HCEC 1CT (cell line): ENCODE measurements around the gene FERMT3.

Experiments
- DNase-seq: peaks from one replicate; pipeline ENCODE4 v3.0.0-alpha.2; 2017

The FERMT3 gene

DNA sequence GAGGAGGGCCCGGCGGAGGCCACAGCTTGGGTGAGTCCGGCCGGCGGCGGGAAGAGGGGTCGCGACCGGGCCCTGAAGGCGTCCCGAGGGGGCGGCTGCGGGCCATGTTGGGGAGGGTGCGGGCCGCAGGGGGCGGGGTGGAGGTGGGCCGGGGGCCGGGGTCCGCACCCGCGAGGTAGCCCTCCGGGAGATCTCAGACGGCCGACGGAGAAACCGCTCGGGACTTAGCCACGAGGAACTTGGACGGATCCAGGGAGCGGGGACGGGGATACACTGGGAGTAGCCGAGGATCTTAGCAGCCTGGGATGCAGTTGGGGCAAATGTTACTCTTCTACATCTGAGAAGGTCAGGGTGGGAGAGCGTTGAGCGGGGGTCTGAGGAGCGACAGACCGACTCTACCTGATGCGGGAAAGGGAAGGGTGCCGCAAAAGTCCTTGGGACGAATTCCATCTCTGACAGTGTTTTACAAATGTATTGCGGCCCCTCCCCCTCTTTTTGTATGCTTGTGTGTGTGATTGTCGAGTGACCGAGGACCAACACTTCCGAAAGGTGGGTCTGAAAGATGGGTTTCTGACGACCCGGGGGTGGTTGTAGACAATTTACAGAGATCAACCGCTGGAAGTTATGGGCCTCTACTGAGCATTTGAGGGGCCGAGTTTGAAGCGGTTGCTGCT is 19.9 kb upstream of the FERMT3 start:
- no peak for DNase-seq

DNA sequence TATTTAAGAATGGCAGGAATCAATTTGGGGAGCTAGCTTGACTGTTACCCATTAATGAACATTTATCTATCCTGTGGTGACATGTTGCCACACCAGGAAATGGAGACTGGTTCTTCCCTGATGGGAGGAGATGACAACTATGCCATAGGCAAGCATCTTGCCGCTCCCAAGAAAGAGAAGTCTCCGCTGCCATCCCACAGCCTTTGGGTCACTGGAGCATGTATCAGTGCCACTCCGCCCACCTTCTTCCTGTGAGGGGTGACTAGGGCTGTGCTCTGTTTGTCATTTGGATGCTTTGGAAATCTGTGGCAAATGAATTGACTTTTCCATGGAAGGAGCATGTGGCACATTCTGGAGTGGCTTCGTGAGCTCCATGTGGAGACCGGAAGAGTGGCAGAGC is 14.1 kb upstream of the FERMT3 start:
- DNase-seq: no peak

DNA sequence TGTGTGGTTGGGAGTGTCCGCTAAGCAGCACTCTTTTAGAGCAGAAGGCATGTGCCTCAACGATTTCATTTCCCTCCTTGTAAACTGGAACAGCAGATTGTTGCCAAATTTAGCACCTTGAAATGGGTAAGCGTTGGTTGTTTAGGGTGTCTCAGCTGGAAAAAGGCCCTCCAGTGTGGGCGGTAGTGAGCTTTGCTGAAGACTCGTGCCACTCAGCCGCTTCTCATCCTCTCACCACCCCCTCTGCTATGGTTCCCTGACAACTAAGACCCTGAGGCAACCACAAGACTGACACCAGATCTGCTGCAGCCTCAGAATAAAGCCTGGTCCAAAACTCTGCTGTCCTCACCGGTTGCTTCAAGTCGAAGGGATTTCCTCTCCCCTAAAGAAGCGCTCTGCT is 9.9 kb upstream of the FERMT3 start:
- DNase-seq: no peak

DNA sequence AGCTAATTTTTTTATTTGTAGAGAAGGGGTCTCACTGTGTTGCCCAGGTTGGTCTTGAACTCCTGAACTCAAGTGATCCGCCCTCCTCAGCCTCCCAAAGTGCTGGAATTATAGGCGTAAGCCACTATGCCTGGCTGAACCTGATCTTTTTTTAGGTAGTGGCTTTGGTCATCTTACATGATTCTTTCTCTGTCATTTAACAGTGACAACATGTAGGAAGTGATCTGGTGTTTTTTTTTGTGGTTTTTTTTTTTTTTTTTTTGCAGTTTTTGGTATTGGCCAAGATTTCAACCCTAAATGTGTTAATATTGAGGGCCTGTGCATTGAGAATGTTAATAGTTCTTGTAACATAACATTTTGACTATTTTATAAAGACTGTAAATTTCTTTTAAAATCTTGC is 8.0 kb upstream of the FERMT3 start:
- no peak for DNase-seq

DNA sequence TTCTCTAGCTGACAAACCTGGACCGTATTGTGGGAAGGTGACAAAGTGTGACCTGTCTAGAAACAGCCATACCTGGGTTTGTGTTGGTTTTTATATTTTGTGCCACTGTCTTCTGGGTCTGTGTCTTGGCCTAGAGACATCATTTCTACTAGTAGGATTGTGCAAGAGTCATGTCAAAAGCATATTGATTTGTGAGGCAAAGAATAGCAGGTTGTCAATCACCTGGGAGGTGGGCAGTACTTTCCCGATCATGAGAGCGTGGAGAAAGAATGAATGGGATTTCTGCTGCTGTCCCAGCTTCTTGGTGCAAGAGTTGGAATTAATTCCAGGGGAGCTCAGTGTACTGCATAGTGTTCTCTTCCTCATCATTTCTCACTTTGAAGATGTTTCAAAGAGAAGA is 5.0 kb upstream of the FERMT3 start:
- no peak for DNase-seq

DNA sequence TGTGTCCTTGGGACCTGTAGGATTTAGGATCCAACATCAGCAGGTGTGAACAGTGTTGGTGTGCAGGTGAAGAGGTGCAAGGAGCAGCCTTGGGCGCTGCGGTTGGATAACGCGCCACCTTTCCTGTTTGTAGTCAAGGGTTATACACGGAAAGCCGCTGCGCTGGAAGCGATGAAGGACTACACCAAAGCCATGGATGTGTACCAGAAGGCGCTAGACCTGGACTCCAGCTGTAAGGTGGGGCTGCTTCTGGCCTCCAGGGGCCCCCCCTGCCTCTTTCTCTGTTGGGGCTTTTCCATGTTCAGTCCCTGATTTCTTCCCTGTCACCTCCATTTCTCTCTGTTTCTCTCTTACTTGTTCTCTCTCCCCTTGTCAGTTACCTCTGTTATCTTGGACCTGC is 3.5 kb upstream of the FERMT3 start:
- DNase-seq: no peak

DNA sequence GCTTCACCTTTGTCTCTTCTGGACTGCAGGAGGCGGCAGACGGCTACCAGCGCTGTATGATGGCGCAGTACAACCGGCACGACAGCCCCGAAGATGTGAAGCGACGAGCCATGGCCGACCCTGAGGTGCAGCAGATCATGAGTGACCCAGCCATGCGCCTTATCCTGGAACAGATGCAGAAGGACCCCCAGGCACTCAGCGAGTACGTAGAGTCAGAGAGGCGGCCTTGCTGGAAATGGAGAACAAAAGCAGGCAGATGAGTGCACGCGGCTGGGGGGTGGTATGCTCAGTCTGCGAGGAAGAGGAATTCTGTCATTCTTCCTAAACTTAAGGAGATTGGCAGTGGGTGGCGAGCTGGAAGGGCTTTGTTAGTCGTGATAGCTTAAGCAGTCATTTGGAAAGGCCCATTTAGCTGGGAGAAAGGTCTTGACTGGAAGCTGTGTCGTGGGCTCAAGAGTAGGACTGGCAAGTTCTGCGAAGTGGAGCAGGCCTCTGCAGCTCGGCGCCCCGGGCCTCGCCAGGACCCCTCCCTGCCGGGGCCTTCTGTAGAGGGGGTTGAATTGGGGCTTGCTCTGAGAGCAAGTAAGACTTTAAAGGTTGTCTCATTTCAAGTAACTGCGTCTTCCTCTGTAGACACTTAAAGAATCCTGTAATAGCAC is 3.0 kb upstream of the FERMT3 start:
- DNase-seq: no peak

DNA sequence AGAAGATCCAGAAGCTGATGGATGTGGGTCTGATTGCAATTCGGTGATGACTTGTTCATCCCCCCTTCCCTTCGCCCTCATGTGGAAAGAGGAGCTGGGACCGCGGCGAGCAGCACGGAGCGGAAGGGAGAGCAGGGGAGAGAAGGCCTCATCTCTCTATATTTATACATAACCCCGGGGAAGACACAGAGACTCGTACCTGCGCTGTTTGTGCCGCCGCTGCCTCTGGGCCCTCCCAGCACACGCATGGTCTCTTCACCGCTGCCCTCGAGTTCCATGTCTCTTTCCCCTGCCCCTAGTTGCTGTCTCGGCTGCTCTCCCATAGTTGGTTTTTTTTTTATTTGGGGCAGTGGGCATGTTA is 2.5 kb upstream of the FERMT3 start:
- DNase-seq: no peak

DNA sequence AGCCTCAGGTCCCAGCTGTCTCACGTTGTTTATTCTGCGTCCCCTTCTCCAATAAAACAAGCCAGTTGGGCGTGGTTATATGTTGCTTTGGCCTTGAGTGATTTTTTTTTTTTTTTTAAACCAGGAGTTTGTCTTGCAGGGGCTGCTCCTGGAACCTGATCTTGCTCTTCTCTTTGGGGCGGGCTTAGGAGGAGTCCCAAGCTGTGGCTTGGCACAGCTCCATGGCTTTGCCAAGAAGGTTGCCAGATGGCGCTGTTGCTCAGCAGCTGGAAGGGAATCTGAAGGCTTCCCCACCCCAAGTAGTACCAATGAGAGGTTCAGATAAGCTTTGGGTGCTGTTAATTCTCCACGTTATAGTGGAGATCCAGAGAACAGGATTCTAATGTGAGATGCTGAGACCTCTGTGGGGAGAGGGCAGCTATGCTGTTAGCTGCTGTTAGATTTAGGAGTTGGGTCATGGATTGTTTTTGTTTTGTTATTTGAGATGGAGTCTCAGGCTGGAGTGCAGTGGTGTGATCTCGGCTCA is 2.0 kb upstream of the FERMT3 start:
- peak; percentile 91 for DNase-seq

DNA sequence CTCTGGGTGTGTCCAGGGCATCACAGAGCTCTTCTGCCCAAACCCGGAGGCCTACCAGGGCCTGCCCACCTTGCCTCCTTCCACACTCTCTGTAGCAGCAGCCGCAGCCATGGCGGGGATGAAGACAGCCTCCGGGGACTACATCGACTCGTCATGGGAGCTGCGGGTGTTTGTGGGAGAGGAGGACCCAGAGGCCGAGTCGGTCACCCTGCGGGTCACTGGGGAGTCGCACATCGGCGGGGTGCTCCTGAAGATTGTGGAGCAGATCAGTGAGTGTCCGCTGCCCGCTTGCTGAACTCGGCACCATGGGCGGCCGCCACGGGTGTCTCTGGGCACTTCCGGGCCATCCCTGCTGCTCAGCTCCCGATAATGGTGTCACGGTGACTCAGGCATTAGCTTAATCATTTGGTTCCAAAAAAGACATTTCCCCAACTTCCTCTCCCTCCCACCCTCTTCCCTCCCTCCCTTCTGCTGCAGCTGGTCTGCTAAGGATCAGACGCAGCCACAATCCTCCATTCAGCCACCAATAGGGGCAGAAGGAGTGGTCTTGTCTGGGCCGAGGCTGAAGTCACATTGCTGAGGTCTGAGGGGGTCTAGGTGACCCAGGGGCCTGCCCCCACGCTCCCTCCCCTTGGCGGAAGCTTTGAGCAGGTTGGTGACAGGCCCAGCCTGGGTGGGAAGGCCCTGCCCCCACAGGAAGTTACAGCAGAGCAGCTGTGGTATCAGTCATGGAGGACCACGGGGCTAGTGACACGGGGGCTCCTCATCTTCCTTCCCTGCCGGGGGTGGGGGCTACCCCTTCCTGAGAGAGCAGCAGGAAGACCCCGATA is 950 bp downstream of the FERMT3 start:
- DNase-seq: peak; percentile 73

DNA sequence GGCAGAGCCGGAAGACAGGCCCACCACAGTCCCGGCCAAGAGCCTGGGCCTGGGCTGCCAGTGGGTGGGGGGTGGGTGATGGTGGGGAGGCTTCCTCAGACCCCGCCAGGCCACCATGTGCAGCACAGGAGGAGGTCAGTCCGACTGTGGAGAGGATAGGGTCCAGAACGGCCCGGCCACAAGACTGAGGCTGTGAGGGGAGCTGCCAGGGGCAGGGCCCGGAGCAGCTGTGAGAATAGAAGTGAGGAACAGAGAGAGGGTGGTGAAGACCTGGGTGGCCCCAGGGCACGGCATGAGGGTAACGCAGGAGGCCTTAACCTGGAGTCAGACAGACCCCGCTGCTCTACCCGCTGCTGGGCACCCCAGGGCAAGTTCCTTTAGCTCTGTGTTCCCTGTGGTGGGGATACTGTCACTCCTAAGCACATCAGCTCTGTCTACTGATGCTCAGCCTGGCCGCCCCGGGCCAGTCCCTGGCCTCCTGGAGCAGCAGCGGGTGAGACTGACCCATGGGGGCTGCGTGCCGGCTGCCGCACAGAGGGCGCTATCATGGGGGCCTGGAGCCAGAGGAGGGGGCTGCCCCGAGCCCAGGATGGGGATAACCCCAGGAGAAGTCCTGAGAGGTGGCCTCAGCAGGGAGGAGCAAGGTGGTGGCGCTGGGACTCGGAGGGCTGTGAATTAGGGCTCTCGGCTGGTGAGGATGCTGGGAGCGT is 1.7 kb downstream of the FERMT3 start:
- no peak for DNase-seq

DNA sequence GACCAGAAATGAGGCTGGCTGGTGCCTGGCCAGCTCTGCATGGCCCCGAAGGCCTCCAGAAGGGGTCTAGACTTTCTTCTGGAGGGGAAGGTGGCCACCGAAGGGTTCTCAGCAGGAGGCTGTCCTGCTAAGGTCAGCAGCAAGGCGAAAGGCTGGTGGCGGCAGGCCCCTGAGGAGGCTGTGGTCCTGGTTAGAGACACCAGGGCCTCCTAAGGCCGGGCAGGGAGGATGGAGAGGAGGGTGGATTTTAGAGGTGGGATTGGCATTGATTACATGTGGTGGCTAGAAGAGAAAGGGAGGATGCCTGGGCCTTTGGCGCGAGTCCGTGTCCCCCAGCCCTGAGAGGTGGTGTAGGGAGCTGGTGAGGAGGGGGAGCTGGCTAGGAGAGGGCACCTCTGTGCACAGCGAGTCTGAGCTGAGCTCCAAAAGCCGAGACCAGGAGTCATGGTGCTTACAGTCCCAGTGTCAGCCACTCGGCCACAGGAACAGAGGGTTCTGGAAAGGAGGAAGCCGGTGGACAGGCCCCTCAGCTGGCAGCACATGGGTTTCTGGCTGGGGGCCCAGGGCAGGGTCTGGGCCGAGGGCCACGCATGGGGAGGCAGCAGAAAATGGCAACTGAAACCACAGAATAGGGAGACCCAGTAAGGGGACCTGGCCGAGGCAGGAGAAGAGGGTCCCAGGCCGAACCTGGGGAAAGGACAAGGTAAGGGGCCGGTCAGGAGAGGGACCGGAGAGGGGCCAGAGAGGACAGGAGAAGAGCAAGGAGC is 2.5 kb downstream of the FERMT3 start:
- no peak for DNase-seq

DNA sequence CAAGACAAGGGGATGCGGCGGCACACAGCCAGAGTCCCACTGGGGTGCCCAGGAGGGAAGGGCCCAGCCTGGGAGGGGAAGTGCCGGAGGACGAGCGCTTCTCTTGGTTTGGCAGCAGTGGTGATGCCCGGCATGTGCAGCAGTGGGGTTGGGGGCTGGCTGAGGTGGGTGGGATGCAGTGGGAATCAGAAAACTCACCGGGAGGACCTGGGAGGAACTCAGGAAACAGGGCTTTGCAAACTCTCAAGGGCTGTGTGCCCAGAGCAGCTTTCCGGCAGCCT is 3.0 kb downstream of the FERMT3 start:
- no peak for DNase-seq

DNA sequence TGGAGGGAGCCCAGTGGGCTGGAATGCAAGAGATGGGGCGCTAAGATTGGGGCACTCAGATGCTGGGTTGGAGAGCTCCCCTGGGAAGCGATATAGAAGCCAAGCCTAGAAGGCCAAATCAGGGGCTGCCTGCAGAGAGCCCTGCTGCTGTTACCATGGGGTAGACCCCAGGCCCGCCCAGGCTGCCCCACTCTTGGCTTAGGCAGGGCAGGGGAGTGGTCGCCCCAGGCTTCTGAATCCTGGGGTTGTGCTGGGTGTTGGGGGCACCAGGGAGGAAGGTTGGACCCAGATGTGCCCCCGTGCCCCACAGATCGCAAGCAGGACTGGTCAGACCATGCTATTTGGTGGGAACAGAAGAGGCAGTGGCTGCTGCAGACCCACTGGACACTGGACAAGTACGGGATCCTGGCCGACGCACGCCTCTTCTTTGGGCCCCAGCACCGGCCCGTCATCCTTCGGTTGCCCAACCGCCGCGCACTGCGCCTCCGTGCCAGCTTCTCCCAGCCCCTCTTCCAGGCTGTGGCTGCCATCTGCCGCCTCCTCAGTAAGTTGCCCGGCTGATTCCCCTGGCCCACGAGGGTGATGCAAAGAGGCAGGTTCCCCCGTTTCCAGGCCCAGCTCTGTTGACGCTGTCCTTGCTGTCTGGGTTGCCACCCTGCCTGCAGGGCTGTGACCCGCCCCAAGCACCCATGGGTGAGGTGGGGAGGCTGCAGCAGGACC is 3.9 kb downstream of the FERMT3 start:
- DNase-seq: no peak

DNA sequence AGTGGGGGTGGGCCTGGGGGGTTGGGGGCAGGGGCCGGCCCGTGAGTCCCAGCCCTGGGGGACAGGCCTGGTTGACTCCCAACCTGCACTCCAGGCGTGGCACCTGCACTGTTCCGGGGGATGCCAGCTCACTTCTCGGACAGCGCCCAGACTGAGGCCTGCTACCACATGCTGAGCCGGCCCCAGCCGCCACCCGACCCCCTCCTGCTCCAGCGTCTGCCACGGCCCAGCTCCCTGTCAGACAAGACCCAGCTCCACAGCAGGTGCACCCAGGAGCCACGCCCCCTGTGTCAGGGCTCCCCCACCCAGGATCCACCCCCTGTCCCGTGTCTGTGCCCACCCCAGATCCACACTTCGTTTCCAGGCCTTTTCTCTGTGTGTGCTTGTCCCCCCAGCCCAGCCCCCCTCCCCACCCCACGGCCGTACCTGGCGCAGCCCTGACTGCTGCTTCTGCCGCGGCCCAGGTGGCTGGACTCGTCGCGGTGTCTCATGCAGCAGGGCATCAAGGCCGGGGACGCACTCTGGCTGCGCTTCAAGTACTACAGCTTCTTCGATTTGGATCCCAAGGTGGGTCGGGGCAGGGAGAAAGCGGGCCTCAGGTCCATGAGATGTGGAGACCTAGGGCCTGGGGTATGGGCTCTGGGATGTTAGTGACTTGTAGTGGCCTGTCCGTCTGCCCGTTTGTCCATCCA is 4.8 kb downstream of the FERMT3 start:
- DNase-seq: no peak

DNA sequence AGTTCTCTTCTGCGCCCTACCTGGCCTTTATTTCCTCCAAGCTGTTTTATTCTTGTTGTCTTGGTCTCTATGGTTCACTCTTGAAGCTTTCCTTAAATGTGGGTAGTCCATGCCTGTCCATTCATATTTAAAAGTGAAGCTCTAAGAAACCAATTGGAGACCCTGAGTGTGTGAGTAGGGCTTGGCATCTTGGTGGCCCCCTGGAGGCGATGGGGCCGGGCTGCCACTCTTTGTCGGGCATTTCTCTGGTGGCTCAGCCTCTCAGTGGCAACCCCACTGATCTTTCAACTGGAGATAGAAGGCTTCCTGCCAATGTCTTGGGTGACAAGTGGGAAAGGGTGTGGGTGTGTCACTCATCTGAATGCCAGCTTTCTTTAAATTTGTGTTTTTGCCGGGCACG is 10.4 kb downstream of the FERMT3 start:
- no peak for DNase-seq

DNA sequence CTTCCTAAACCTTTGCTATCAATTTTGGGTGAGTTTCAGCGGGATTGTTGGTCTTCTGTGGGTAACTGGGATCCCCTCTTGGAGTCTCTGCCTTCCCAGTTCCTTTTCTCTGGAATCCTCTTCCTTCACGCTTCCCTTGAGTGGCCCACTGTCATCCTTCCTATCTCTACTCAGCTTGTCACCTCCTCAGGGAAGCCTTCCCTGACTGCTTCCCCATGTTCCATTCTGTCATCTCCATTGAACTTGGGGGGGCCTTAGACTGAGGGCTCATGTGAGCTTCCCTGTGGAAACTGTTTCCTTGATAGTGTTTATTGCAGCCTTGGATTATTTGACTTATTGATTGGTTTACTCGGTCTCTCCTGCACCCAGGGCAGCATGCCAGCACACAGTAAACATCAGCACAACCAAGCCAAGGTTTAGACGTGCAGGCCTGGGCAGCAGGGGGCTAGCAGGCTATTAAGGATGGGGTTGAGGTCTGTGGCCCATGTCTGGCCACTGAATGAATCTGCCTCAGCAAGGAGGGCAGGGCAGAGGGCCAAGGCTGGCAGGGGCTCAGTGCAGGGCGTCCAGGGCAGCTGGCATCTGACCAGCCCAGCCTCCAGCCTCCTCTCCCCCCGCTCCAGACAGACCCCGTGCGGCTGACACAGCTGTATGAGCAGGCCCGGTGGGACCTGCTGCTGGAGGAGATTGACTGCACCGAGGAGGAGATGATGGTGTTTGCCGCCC is 12.3 kb downstream of the FERMT3 start:
- no peak for DNase-seq

DNA sequence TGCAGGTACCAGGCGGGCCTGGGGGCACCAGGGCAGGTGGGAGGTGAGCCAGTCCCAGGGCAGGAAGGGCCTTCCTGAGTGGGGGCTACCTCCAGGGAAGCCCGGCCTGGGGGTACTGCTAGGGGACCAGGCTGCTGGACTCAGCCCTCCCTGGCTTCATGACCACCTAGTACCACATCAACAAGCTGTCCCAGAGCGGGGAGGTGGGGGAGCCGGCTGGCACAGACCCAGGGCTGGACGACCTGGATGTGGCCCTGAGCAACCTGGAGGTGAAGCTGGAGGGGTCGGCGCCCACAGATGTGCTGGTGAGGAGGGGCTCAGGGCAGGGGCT is 12.8 kb downstream of the FERMT3 start:
- DNase-seq: no peak

DNA sequence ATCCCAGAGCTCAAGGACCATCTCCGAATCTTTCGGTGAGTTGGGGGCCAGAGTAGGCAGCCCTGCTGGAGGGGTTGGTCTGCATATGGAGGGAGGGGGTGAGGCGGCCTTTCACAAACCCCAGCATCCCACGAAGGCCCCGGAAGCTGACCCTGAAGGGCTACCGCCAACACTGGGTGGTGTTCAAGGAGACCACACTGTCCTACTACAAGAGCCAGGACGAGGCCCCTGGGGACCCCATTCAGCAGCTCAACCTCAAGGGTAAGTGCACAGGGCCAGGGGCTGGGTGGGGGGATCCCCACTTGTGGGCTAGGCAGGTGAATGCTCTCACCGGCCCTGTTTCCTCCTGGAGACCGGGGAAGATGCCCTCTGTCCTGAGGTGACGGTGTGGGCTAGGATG is 13.2 kb downstream of the FERMT3 start:
- no peak for DNase-seq

DNA sequence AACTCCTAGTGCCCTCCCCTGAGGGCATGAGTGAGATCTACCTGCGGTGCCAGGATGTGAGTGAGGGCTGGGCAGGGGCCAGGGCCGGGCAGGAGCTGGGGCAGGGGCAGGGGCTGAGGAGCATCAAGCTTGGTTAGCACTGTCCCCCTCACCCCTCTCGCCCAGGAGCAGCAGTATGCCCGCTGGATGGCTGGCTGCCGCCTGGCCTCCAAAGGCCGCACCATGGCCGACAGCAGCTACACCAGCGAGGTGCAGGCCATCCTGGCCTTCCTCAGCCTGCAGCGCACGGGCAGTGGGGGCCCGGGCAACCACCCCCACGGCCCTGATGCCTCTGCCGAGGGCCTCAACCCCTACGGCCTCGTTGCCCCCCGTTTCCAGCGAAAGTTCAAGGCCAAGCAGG is 13.8 kb downstream of the FERMT3 start:
- DNase-seq: no peak

DNA sequence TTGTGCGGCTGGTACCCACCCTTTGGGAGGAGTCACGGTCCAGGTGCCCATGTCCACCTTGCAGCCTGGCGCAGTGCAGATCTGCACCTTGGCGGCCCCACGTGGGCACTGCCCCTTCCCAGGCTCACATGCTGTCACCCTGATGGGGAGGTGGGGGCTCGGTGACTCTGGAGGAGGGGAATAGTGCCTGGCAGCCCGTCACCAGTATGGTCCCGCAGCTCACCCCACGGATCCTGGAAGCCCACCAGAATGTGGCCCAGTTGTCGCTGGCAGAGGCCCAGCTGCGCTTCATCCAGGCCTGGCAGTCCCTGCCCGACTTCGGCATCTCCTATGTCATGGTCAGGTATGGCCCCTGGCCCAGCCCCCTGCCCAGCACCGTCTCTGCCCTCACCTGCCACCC is 14.3 kb downstream of the FERMT3 start:
- no peak for DNase-seq
